Mesenchymal stem cell (in vitro differentiated cells and primary cell): Measurements from ENCODE around the gene SUGCT.
A peak's percentile ranks its signal among the peaks of the same experiment; 100 is the strongest.

ENCODE experiments used
- DNase-seq: peaks from one replicate; pipeline ENCODE4 v3.0.0-alpha.2; 2013
- H2AFZ ChIP-seq: one replicate; pipeline ENCODE4 v1.6.1; 2013; ENCODE audit warnings: low read depth, mild to moderate bottlenecking, control low read depth, inconsistent platforms, low read length, moderate library complexity
- H2AK5ac ChIP-seq: 2 replicates; pipeline ENCODE4 v1.6.1; 2013; ENCODE audit warnings: low read length, moderate library complexity, mild to moderate bottlenecking, inconsistent platforms; ENCODE audit not compliant: severe bottlenecking
- H2BK120ac ChIP-seq: one replicate; pipeline ENCODE4 v1.6.1; 2013; ENCODE audit warnings: low read depth, mild to moderate bottlenecking, inconsistent platforms, low read length, moderate library complexity
- H2BK12ac ChIP-seq, 2 experiments: one replicate each; pipeline ENCODE4 v1.6.1; 2013; ENCODE audit warnings: inconsistent platforms in 2 of 2, low read length in 2 of 2, mild to moderate bottlenecking in 2 of 2, moderate library complexity in 2 of 2, control low read depth in 1 of 2
- H2BK15ac ChIP-seq: one replicate; pipeline ENCODE4 v1.6.1; 2013; ENCODE audit warnings: mild to moderate bottlenecking, low read depth, inconsistent platforms; ENCODE audit not compliant: poor library complexity, severe bottlenecking
- H2BK5ac ChIP-seq: 2 replicates; pipeline ENCODE4 v1.6.1; 2013; ENCODE audit warnings: low read depth, mild to moderate bottlenecking, low read length, control low read depth, inconsistent platforms; ENCODE audit not compliant: poor library complexity, severe bottlenecking
- H3K14ac ChIP-seq, 2 experiments: one replicate each; pipeline ENCODE4 v1.6.1; 2013; ENCODE audit warnings: inconsistent platforms in 2 of 2, low read length in 2 of 2, control low read depth in 1 of 2, mild to moderate bottlenecking in 1 of 2, moderate library complexity in 1 of 2
- H3K18ac ChIP-seq, 2 experiments: one replicate each; pipeline ENCODE4 v1.6.1; 2013; ENCODE audit warnings: inconsistent platforms in 2 of 2, low read length in 2 of 2, control low read depth in 1 of 2, low read depth in 1 of 2, mild to moderate bottlenecking in 1 of 2
- H3K23ac ChIP-seq, 2 experiments: one replicate each; pipeline ENCODE4 v1.6.1; 2013; ENCODE audit warnings: inconsistent platforms in 2 of 2, low read length in 2 of 2, mild to moderate bottlenecking in 2 of 2, moderate library complexity in 2 of 2, control low read depth in 1 of 2
- H3K27ac ChIP-seq: 2 replicates; pipeline ENCODE4 v1.5.1; 2013; ENCODE audit warnings: mild to moderate bottlenecking, moderate library complexity, low read length, control low read depth, inconsistent platforms; ENCODE audit not compliant: poor library complexity, severe bottlenecking
- H3K27me3 ChIP-seq, 2 experiments: 2 replicates each; pipeline versions ENCODE4 v1.6.1 to v1.7.0; 2013; ENCODE audit warnings: low read length in 2 of 2, mild to moderate bottlenecking in 2 of 2, moderate library complexity in 2 of 2, control low read depth in 1 of 2, inconsistent platforms in 1 of 2; ENCODE audit not compliant: control insufficient read depth in 1 of 2, insufficient read depth in 1 of 2
- H3K36me3 ChIP-seq, 2 experiments: 2 replicates each; pipeline versions ENCODE4 v1.6.1 to v1.7.0; 2013; ENCODE audit warnings: low read length in 2 of 2, control low read depth in 1 of 2, inconsistent platforms in 1 of 2, low read depth in 1 of 2, mild to moderate bottlenecking in 1 of 2; ENCODE audit not compliant: insufficient read depth in 2 of 2, control insufficient read depth in 1 of 2
- H3K4ac ChIP-seq, 2 experiments: one replicate each; pipeline ENCODE4 v1.6.1; 2013; ENCODE audit warnings: inconsistent platforms in 2 of 2, low read length in 2 of 2, mild to moderate bottlenecking in 2 of 2, moderate library complexity in 2 of 2, control low read depth in 1 of 2, low read depth in 1 of 2
- H3K4me1 ChIP-seq: 2 replicates; pipeline ENCODE4 v1.6.1; 2013; ENCODE audit warnings: low read depth, low read length, control low read depth; ENCODE audit not compliant: control insufficient read depth, insufficient read depth
- H3K4me2 ChIP-seq: 2 replicates; pipeline ENCODE4 v1.6.1; 2013; ENCODE audit warnings: low read length, mild to moderate bottlenecking, inconsistent platforms; ENCODE audit not compliant: poor library complexity, severe bottlenecking
- H3K4me3 ChIP-seq, 2 experiments: 2 replicates each; pipeline versions ENCODE4 v1.5.1 to v1.7.0; 2013; ENCODE audit warnings: low read length in 2 of 2, mild to moderate bottlenecking in 2 of 2, control low read depth in 1 of 2, low read depth in 1 of 2; ENCODE audit not compliant: insufficient read depth in 1 of 2
- H3K79me1 ChIP-seq: replicated peaks from 2 replicates; pipeline ENCODE4 v1.6.1; 2013; ENCODE audit warnings: mild to moderate bottlenecking, control low read depth, low read length, inconsistent platforms; ENCODE audit not compliant: poor library complexity, severe bottlenecking
- H3K9ac ChIP-seq: 2 replicates; pipeline ENCODE4 v1.7.0; 2013; ENCODE audit warnings: mild to moderate bottlenecking, low read length, moderate library complexity
- H3K9me3 ChIP-seq: 2 replicates; pipeline ENCODE4 v1.7.0; 2013; ENCODE audit warnings: mild to moderate bottlenecking, low read length; ENCODE audit not compliant: control insufficient read depth
- H4K8ac ChIP-seq: one replicate; pipeline ENCODE4 v1.6.1; 2013; ENCODE audit warnings: inconsistent platforms, mild to moderate bottlenecking, low read length, moderate library complexity
- H4K91ac ChIP-seq: one replicate; pipeline ENCODE4 v1.6.1; 2013; ENCODE audit warnings: mild to moderate bottlenecking, low read length, inconsistent platforms
- WGBS: methylation state at CpG from one replicate; pipeline ENCODE4 v1.1.7; 2013; ENCODE audit warnings: mixed read lengths; 5-methylcytosine and 5-hydroxymethylcytosine counted together

The SUGCT gene

GRCh38 chr7:40475681-40475982 lies 340.8 kb downstream of the SUGCT start:
- Histone ChIP-seq H3K4me2 (no peak overlapping the region), H2AFZ (no peak overlapping the region), H2BK15ac (no peak overlapping the region), H3K9me3 (no peaks in the 10 kb centered on the region), H3K79me1 (no peaks in the 10 kb centered on the region), H4K8ac (no peak overlapping the region), H3K4ac (no peak overlapping the region), H2BK5ac (no peak overlapping the region), H3K4me3 (no peak overlapping the region), H3K36me3 (no peaks in the 10 kb centered on the region), H3K4me1 (no peaks in the 10 kb centered on the region), H2BK12ac (no peak overlapping the region), H3K27ac (no peak overlapping the region), H3K9ac (no peak overlapping the region), H2BK120ac (no peak overlapping the region), H4K91ac (no peak overlapping the region), H3K18ac (no peak overlapping the region), H3K14ac (no peak overlapping the region), H3K23ac (no peak overlapping the region), H3K27me3 (no peaks in the 10 kb centered on the region), H2AK5ac (no peak overlapping the region)
- DNase-seq, result no peak
- WGBS, result no CpG with 5 or more reads among the region's 1 CpG

GRCh38 chr7:40477094-40477493 lies 342.3 kb downstream of the SUGCT start:
- no peaks in the 10 kb centered on the region for H3K9me3 ChIP-seq
- no CpG with 5 or more reads among the region's 2 CpGs for WGBS

GRCh38 chr7:40482845-40483244 lies 348.0 kb downstream of the SUGCT start:
- H3K79me1 ChIP-seq, result no peaks in the 10 kb centered on the region
- H3K9me3 ChIP-seq, result no peaks in the 10 kb centered on the region
- H3K36me3 ChIP-seq, result no peaks in the 10 kb centered on the region
- H3K4ac ChIP-seq, result no peak overlapping the region
- H3K23ac ChIP-seq, result no peak overlapping the region
- no peak overlapping the region for H2AK5ac ChIP-seq
- H2BK12ac ChIP-seq, result no peak overlapping the region
- H3K4me3 ChIP-seq, result no peak overlapping the region
- no peak overlapping the region for H2BK15ac ChIP-seq
- H3K9ac ChIP-seq, result no peak overlapping the region
- H2BK120ac ChIP-seq, result no peak overlapping the region
- no peaks in the 10 kb centered on the region for H3K27me3 ChIP-seq
- H3K4me1 ChIP-seq, result no peaks in the 10 kb centered on the region
- 59% methylated on average over 3 of the region's 3 CpGs for WGBS
- no peak overlapping the region for H3K18ac ChIP-seq
- H3K14ac ChIP-seq, result no peak overlapping the region
- DNase-seq, result peak; percentile 25
- no peak overlapping the region for H2AFZ ChIP-seq
- no peak overlapping the region for H3K4me2 ChIP-seq
- no peak overlapping the region for H3K27ac ChIP-seq
- no peak overlapping the region for H2BK5ac ChIP-seq
- no peak overlapping the region for H4K8ac ChIP-seq
- H4K91ac ChIP-seq, result no peak overlapping the region

More at GRCh38 chr7:40477094-40477493, 342.3 kb downstream of the SUGCT start:
- Histone ChIP-seq H2AK5ac (no peak overlapping the region), H2BK120ac (no peak overlapping the region), H3K4ac (no peak overlapping the region), H3K18ac (no peak overlapping the region), H2BK15ac (no peak overlapping the region), H3K4me1 (no peaks in the 10 kb centered on the region), H3K9ac (no peak overlapping the region), H3K79me1 (no peaks in the 10 kb centered on the region), H3K4me2 (no peak overlapping the region), H3K4me3 (no peak overlapping the region), H2AFZ (no peak overlapping the region), H4K91ac (no peak overlapping the region), H3K14ac (no peak overlapping the region), H3K23ac (no peak overlapping the region), H2BK5ac (no peak overlapping the region), H3K27ac (no peak overlapping the region), H3K36me3 (no peaks in the 10 kb centered on the region), H3K27me3 (no peaks in the 10 kb centered on the region), H4K8ac (no peak overlapping the region), H2BK12ac (no peak overlapping the region)
- no peak for DNase-seq

- Histone ChIP-seq H3K14ac (no peak overlapping the region), H3K79me1 (no peaks in the 10 kb centered on the region), H2AFZ (no peak overlapping the region), H3K9ac (no peak overlapping the region), H4K8ac (no peak overlapping the region), H3K23ac (no peak overlapping the region), H3K4ac (no peak overlapping the region), H2BK12ac (no peak overlapping the region), H2BK15ac (no peak overlapping the region), H3K4me2 (no peak overlapping the region), H3K4me3 (no peak overlapping the region), H2BK5ac (no peak overlapping the region), H3K27ac (no peak overlapping the region), H3K9me3 (no peaks in the 10 kb centered on the region), H3K4me1 (no peaks in the 10 kb centered on the region), H2AK5ac (no peak overlapping the region), H2BK120ac (no peak overlapping the region), H3K36me3 (no peaks in the 10 kb centered on the region), H4K91ac (no peak overlapping the region), H3K18ac (no peak overlapping the region), H3K27me3 (no peaks in the 10 kb centered on the region)
- WGBS, result 100% methylated on average over 1 of the region's 1 CpG
- DNase-seq, result peak; percentile 15
Measured at GRCh38 chr7:40483630-40484029, 348.8 kb downstream of the SUGCT start.
